ENCODE results near the gene WWOX.

DNA sequence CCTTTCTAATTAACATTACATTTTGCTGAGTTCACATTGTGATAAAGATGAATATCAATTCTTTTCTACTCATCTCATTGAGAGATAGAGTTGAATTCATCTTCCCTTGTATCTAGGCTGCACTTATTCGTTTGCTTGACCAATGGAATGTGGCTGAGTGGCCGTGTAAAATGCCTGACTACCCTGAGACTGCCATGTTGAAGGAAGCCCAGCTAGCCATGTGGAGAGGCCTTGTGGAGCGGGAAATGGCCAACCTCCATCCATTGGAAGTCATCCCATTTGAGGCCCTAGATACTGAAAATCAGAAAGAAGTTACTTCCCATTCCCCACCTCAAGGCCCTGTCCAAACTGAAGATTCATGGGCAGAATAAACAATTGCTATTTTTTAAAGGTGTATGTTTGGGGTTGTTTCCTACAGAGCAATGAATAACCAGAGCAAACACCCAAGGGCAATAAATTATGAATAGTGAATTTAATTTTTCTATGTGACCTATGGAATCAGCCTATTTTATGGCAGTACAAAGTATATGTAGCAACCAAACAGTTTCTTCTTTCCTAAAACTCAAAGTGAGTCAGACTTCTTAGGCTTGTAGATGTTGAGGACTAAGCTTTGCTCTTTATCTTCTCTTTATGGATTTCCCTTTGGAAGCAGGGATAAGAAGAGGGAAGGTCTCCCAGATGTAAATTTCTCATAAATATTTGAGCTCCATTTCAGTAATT lies 956.0 kb downstream of the WWOX start:
- TF ChIP-seq POLR2A (IDR thresholded peaks at IDR 0.05; ENCODE audit: low read depth, low read length) (no peak), TAF1 (IDR thresholded peaks at IDR 0.05; ENCODE audit: low read depth, low read length) (no peak)

Data from GM12891 (cell line).